ENCODE results near the gene COL24A1. TPM values are rescaled to one million over a fixed set of nuclear protein-coding genes. Genes with fewer than 3 reads are reported as not detected.
A peak's percentile ranks its signal among the peaks of the same experiment; 100 is the strongest.

Gene COL24A1
- total RNA-seq, 1 experiment from 2014 or later, result 1.1 TPM

DNA sequence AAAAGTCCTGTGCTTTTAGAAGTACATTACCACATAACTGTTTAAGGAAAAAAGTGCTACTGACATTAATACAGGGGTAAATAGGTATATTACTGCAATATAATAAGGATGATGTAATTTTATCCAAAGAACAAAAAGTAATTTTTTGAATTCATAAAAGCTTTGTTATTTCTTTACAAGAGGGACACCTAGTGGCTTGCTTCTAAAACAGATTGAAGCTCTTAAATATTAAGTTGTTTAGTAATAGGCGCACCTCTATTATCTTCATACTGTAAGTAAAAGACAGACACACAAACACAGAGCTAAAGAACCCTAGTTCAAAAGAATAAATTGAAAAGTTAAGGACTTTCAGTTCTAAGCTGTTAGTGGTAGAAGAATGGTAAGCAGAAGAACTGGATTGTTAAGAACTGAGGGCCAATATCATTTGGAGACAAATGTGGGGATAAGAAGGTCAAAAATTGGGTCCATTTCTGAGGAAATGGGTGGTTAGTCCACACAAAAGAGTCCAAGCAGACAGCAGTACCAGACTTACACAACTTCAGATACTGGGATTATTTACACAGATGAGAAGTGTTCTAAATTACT, 463.8 kb downstream of the COL24A1 start:
- CTCF ChIA-PET, result interaction anchor here (0.6 to 2.7 kb wide), 24 partner anchors 8 to 433 kb away, joined by 3 to 31 read pairs (median 5); partner anchors contain the start of genes BCL10, C1orf52, CCN1 and ZNHIT6
- H3K27ac Mint-ChIP-seq, result peak overlapping the region; percentile 4
- no peaks in the 10 kb centered on the region; the same call in 1 of the 2 replicates for H3K9me3 Mint-ChIP-seq
- DNase-seq (ENCODE audit: low spot score) (no peak), ATAC-seq (no peak)
- peaks cover 7% of the 10 kb centered on the region; the same call in 1 of the 2 replicates for H3K36me3 Mint-ChIP-seq
- TF ChIP-seq MXD4 (CRISPR knock-in tag; IDR thresholded peaks at IDR 0.05; ENCODE audit: borderline replicate concordance) (no peak), ZNF416 (CRISPR knock-in tag; IDR thresholded peaks at IDR 0.05) (no peak), NR1H2 (CRISPR knock-in tag; IDR thresholded peaks at IDR 0.05) (no peak), OVOL2 (CRISPR knock-in tag; IDR thresholded peaks at IDR 0.05; ENCODE audit: borderline replicate concordance) (no peak), RORB (CRISPR knock-in tag; IDR thresholded peaks at IDR 0.05) (no peak), RELA (CRISPR knock-in tag; IDR thresholded peaks at IDR 0.05; ENCODE audit: borderline replicate concordance) (no peak), ZBTB21 (CRISPR knock-in tag; IDR thresholded peaks at IDR 0.05; ENCODE audit: borderline replicate concordance) (no peak), TCF7 (CRISPR knock-in tag; IDR thresholded peaks at IDR 0.05; ENCODE audit: low read depth) (no peak)
- TF ChIP-seq, protein P1, sequence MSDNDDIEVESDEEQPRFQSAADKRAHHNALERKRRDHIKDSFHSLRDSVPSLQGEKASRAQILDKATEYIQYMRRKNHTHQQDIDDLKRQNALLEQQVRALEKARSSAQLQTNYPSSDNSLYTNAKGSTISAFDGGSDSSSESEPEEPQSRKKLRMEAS (CRISPR knock-in tag; IDR thresholded peaks at IDR 0.05), result no peak
- TF ChIP-seq, protein P2, sequence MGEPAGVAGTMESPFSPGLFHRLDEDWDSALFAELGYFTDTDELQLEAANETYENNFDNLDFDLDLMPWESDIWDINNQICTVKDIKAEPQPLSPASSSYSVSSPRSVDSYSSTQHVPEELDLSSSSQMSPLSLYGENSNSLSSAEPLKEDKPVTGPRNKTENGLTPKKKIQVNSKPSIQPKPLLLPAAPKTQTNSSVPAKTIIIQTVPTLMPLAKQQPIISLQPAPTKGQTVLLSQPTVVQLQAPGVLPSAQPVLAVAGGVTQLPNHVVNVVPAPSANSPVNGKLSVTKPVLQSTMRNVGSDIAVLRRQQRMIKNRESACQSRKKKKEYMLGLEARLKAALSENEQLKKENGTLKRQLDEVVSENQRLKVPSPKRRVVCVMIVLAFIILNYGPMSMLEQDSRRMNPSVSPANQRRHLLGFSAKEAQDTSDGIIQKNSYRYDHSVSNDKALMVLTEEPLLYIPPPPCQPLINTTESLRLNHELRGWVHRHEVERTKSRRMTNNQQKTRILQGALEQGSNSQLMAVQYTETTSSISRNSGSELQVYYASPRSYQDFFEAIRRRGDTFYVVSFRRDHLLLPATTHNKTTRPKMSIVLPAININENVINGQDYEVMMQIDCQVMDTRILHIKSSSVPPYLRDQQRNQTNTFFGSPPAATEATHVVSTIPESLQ (CRISPR knock-in tag; IDR thresholded peaks at IDR 0.05), result no peak
- TF ChIP-seq, protein P3, sequence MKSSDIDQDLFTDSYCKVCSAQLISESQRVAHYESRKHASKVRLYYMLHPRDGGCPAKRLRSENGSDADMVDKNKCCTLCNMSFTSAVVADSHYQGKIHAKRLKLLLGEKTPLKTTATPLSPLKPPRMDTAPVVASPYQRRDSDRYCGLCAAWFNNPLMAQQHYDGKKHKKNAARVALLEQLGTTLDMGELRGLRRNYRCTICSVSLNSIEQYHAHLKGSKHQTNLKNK (CRISPR knock-in tag; IDR thresholded peaks at IDR 0.05), result no peak
- H3K4me3 Mint-ChIP-seq, result no peak overlapping the region
- no peaks in the 10 kb centered on the region for H3K27me3 Mint-ChIP-seq (ENCODE audit: low read depth)
- no peaks in the 10 kb centered on the region for H3K4me1 Mint-ChIP-seq
- POLR2A ChIA-PET, result interaction anchor here (0.5 to 1.4 kb wide), 3 partner anchors 109 to 121 kb away, joined by 3 to 5 read pairs (median 3); partner anchors contain the start of gene CCN1

DNA sequence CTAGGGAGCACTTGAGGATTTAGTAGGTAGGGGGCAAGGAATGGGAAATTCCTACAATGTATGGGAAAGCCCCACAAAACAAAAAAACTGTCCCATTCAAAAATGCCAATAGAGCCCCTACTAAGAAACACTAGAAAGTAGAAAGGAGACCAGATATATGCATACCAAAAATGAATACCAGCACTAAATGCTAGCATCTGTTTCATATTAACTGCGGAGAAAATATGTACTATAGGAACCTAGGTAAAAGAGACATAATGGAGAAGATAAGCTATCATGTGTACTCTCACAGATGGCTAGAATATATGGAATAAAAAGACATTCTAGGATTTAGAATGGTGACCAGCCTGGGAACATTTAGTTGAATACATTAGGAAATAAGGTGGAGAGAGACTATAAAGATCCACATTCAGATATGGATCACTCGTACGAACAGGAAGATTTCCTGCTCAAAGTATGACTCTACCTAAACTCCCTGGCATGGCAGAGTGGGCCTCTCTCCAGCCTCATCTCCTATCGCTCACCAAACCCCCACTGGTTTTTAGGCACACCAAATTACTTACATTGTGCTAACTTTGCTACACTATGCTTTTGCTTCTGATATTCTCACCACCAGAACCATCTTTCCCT, 466.7 kb downstream of the COL24A1 start:
- Mint-ChIP-seq H3K9me3 (peaks cover 5% of the 10 kb centered on the region; the same call in 1 of the 2 replicates), H3K36me3 (peaks cover 8% of the 10 kb centered on the region), H3K27me3 (ENCODE audit: low read depth) (no peaks in the 10 kb centered on the region), H3K27ac (peak overlapping the region; percentile 11; the same call in 1 of the 2 replicates), H3K4me1 (no peaks in the 10 kb centered on the region), H3K4me3 (no peak overlapping the region)
- ChIA-PET CTCF (no interaction called here), POLR2A (no interaction called here)
- ATAC-seq (no peak), DNase-seq (ENCODE audit: low spot score) (no peak)
- no peak for TF ChIP-seq PRRX2 (CRISPR knock-in tag; IDR thresholded peaks at IDR 0.05)
- TF ChIP-seq NR2C2 (CRISPR knock-in tag; IDR thresholded peaks at IDR 0.05), result no peak
- TF ChIP-seq ZNF138 (CRISPR knock-in tag; conservative IDR thresholded peaks at IDR 0.05), result no peak
- TF ChIP-seq, protein P4, sequence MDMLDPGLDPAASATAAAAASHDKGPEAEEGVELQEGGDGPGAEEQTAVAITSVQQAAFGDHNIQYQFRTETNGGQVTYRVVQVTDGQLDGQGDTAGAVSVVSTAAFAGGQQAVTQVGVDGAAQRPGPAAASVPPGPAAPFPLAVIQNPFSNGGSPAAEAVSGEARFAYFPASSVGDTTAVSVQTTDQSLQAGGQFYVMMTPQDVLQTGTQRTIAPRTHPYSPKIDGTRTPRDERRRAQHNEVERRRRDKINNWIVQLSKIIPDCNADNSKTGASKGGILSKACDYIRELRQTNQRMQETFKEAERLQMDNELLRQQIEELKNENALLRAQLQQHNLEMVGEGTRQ (CRISPR knock-in tag; IDR thresholded peaks at IDR 0.05), result no peak
- TF ChIP-seq, protein P5, sequence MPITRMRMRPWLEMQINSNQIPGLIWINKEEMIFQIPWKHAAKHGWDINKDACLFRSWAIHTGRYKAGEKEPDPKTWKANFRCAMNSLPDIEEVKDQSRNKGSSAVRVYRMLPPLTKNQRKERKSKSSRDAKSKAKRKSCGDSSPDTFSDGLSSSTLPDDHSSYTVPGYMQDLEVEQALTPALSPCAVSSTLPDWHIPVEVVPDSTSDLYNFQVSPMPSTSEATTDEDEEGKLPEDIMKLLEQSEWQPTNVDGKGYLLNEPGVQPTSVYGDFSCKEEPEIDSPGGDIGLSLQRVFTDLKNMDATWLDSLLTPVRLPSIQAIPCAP (CRISPR knock-in tag; IDR thresholded peaks at IDR 0.05), result no peak
- TF ChIP-seq, protein P6, sequence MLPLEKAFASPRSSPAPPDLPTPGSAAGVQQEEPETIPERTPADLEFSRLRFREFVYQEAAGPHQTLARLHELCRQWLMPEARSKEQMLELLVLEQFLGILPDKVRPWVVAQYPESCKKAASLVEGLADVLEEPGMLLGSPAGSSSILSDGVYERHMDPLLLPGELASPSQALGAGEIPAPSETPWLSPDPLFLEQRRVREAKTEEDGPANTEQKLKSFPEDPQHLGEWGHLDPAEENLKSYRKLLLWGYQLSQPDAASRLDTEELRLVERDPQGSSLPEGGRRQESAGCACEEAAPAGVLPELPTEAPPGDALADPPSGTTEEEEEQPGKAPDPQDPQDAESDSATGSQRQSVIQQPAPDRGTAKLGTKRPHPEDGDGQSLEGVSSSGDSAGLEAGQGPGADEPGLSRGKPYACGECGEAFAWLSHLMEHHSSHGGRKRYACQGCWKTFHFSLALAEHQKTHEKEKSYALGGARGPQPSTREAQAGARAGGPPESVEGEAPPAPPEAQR (CRISPR knock-in tag; IDR thresholded peaks at IDR 0.05), result no peak
- no peak for TF ChIP-seq RORB (CRISPR knock-in tag; IDR thresholded peaks at IDR 0.05)
